Mesothelial cell of epicardium (in vitro differentiated cells): ENCODE data around the gene C8B. TPM values are rescaled to one million over a fixed set of nuclear protein-coding genes. Genes with fewer than 3 reads are reported as not detected.

Experiments used
- DNase-seq, 2 experiments: peaks; one replicate each; pipeline ENCODE4 v3.0.0; 2021; ENCODE audit warnings: low spot score in 2 of 2; ENCODE audit not compliant: unreplicated experiment in 2 of 2
- H3K27ac Mint-ChIP-seq: 2 replicates; pipeline ENCODE4 v1.8.0; 2021; ENCODE audit warnings: mixed read lengths
- H3K27me3 Mint-ChIP-seq: 2 replicates; pipeline ENCODE4 v1.8.0; 2021; ENCODE audit warnings: low read depth, mixed read lengths
- H3K36me3 Mint-ChIP-seq: 2 replicates; pipeline ENCODE4 v1.8.0; 2021; ENCODE audit warnings: mixed read lengths
- H3K4me1 Mint-ChIP-seq: 2 replicates; pipeline ENCODE4 v1.8.0; 2021; ENCODE audit warnings: mixed read lengths
- H3K4me3 Mint-ChIP-seq: 2 replicates; pipeline ENCODE4 v1.8.0; 2021; ENCODE audit warnings: mild to moderate bottlenecking, moderate library complexity, mixed read lengths
- H3K9me3 Mint-ChIP-seq: 2 replicates; pipeline ENCODE4 v1.8.0; 2021; ENCODE audit warnings: mixed read lengths
- CTCF ChIP-seq: fragments of 200-600 bp; sonication (generic); IDR thresholded peaks from one replicate; pipeline ENCODE4 v1.5.0; 2021; ENCODE audit warnings: antibody characterized with exemption; ENCODE audit not compliant: unreplicated experiment
- total RNA-seq: library from RNA; stranded (reverse); gene quantifications from 3 replicates; pipeline ENCODE4 v1.2.1, GENCODE V29; 2021

Gene C8B
- total RNA-seq, 1 donor from 2014 or later = not detected

GRCh38 chr1:56965191-56965590, 624 bp downstream of the C8B start:
- Mint-ChIP-seq H3K27ac (no peak overlapping the region), H3K9me3 (peaks cover 4% of the 10 kb centered on the region), H3K36me3 (no peaks in the 10 kb centered on the region), H3K4me3 (no peak overlapping the region), H3K27me3 (peaks cover 14% of the 10 kb centered on the region), H3K4me1 (no peaks in the 10 kb centered on the region)
- DNase-seq = no peak
- TF ChIP-seq CTCF = no peak

- no peaks in the 10 kb centered on the region for H3K4me1 Mint-ChIP-seq
- no peak for DNase-seq
- no peak overlapping the region for H3K4me3 Mint-ChIP-seq
- H3K36me3 Mint-ChIP-seq = no peaks in the 10 kb centered on the region
- peaks cover 4% of the 10 kb centered on the region for H3K9me3 Mint-ChIP-seq
- H3K27ac Mint-ChIP-seq = no peak overlapping the region
- H3K27me3 Mint-ChIP-seq = peaks cover 14% of the 10 kb centered on the region
- TF ChIP-seq CTCF = no peak
Observed at GRCh38 chr1:56964349-56965017, 1.3 kb downstream of the C8B start.

GRCh38 chr1:56963667-56964066, 2.1 kb downstream of the C8B start:
- no peak for TF ChIP-seq CTCF
- Mint-ChIP-seq H3K4me1 (no peaks in the 10 kb centered on the region), H3K9me3 (peaks cover 6% of the 10 kb centered on the region), H3K36me3 (no peaks in the 10 kb centered on the region), H3K27ac (no peak overlapping the region), H3K4me3 (no peak overlapping the region), H3K27me3 (peaks cover 14% of the 10 kb centered on the region)
- no peak for DNase-seq

- Mint-ChIP-seq H3K27me3 (peaks cover 12% of the 10 kb centered on the region), H3K9me3 (peaks cover 4% of the 10 kb centered on the region), H3K36me3 (no peaks in the 10 kb centered on the region), H3K27ac (no peak overlapping the region), H3K4me1 (peaks cover 11% of the 10 kb centered on the region), H3K4me3 (no peak overlapping the region)
- no peak for TF ChIP-seq CTCF
- no peak for DNase-seq
Observed at GRCh38 chr1:56961426-56961825, 4.4 kb downstream of the C8B start.

GRCh38 chr1:56958526-56958925, 7.3 kb downstream of the C8B start:
- peaks cover 11% of the 10 kb centered on the region for H3K4me1 Mint-ChIP-seq
- no peaks in the 10 kb centered on the region for H3K36me3 Mint-ChIP-seq
- H3K4me3 Mint-ChIP-seq = no peak overlapping the region
- no peak overlapping the region for H3K27ac Mint-ChIP-seq
- no peak for DNase-seq
- TF ChIP-seq CTCF = no peak
- peaks cover 20% of the 10 kb centered on the region for H3K27me3 Mint-ChIP-seq
- H3K9me3 Mint-ChIP-seq = peaks cover 4% of the 10 kb centered on the region

GRCh38 chr1:56957931-56958330, 7.9 kb downstream of the C8B start:
- H3K4me3 Mint-ChIP-seq = no peak overlapping the region
- peaks cover 11% of the 10 kb centered on the region for H3K4me1 Mint-ChIP-seq
- H3K27ac Mint-ChIP-seq = no peak overlapping the region
- no peaks in the 10 kb centered on the region for H3K36me3 Mint-ChIP-seq
- peaks cover 19% of the 10 kb centered on the region for H3K27me3 Mint-ChIP-seq
- no peak for TF ChIP-seq CTCF
- H3K9me3 Mint-ChIP-seq = peaks cover 4% of the 10 kb centered on the region
- DNase-seq = no peak
